ENCODE results near the gene DENND4A. TPM values are rescaled to one million over a fixed set of nuclear protein-coding genes. Genes with fewer than 3 reads are reported as not detected.

Gene DENND4A
- total RNA-seq, 1 experiment from 2014 or later, result 13.2 TPM

DNA sequence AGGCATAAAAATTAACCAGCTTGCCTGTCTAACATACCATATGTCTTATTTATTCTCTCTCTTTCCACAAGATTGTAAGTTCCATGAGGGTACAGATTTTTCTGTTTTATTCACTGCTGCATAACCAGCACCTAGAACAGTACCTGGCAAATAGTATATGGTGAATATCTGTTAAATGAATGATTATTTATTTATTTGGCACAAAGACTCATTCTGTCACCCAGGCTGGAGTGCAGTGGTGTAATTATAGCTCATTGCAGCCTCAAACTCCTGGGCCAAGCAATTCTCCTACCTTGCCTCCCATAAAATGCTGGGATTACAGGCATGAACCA, 24.9 kb downstream of the DENND4A start:
- ChIA-PET CTCF (no interaction called here), POLR2A (ENCODE audit: low non-redundant PET) (interaction anchor here (0.6 kb wide), 1 partner anchor 72 kb away, joined by 3 read pairs; no protein-coding TSS in a partner anchor)
- no peak for TF ChIP-seq EZH2 (IDR thresholded peaks at IDR 0.05; ENCODE audit: borderline replicate concordance, low read depth, low read length, poor library complexity, severe bottlenecking)
- TF ChIP-seq, protein P1, sequence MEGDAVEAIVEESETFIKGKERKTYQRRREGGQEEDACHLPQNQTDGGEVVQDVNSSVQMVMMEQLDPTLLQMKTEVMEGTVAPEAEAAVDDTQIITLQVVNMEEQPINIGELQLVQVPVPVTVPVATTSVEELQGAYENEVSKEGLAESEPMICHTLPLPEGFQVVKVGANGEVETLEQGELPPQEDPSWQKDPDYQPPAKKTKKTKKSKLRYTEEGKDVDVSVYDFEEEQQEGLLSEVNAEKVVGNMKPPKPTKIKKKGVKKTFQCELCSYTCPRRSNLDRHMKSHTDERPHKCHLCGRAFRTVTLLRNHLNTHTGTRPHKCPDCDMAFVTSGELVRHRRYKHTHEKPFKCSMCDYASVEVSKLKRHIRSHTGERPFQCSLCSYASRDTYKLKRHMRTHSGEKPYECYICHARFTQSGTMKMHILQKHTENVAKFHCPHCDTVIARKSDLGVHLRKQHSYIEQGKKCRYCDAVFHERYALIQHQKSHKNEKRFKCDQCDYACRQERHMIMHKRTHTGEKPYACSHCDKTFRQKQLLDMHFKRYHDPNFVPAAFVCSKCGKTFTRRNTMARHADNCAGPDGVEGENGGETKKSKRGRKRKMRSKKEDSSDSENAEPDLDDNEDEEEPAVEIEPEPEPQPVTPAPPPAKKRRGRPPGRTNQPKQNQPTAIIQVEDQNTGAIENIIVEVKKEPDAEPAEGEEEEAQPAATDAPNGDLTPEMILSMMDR (conservative IDR thresholded peaks at IDR 0.05; ENCODE audit: low read depth, low read length), result no peak
- no peak overlapping the region for H3K4me3 ChIP-seq (ENCODE audit: low read depth, low read length, poor library complexity, severe bottlenecking)
- BruUV-seq (replicated peaks), result no TSS peak
- H3K36me3 ChIP-seq (ENCODE audit: insufficient read depth, low read length, poor library complexity, severe bottlenecking), result no peaks in the 10 kb centered on the region
- no peaks in the 10 kb centered on the region for H3K27me3 ChIP-seq (replicated peaks; ENCODE audit: insufficient read depth, low read depth, low read length, poor library complexity)
- intact Hi-C loops (cut with micrococcal nuclease; ENCODE audit: unreplicated experiment), result no loop called here
- no peak for DNase-seq (ENCODE audit: low spot score)
- H3K27ac ChIP-seq (ENCODE audit: low read depth, low read length, poor library complexity, severe bottlenecking), result no peak overlapping the region
- no peaks in the 10 kb centered on the region for H3K9me3 ChIP-seq (ENCODE audit: low read depth, low read length, poor library complexity, severe bottlenecking)
- peaks cover 7% of the 10 kb centered on the region for H3K4me1 ChIP-seq (ENCODE audit: insufficient read depth, low read length, poor library complexity, severe bottlenecking)

DNA sequence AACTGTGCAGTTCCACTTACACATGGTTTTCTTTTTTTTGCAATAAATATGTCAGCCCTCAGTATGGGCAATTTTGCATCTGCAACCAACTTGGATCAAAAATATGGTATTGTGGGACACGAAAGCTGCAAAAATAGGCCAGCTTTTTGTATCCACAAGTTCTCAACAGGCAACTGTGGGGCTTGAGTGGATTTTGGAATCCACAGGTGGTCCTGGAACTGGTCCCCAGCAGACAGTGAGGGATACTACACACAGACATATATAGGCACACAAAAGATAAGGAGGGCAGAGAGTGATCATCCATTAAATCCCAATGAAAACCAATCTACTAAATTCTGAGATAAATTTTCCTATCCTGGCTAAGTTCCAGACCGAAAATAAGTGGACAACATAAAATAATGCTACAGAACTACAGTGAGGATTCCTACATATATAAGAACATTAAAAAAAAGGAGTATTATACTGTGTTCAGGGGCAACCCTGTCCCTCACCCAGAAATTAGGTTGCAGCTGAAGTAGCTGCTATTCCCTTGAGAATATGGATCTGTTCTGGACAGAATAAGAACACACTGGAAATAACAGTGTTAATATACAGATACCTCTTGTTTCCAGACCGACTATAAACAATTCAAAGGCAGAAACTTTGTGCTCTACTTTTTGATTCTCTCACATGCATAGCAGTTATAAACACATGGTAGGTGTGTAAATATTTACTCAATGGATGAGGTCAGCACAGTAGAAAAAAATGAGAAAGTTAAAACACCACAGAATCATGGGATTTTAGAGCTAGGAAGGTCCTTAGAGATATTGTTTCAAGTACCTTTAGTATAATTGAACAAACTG, 25.4 kb downstream of the DENND4A start:
- DNase-seq (ENCODE audit: low spot score), result no peak
- TF ChIP-seq, protein P1 (conservative IDR thresholded peaks at IDR 0.05; ENCODE audit: low read depth, low read length), result no peak
- TF ChIP-seq EZH2 (IDR thresholded peaks at IDR 0.05; ENCODE audit: borderline replicate concordance, low read depth, low read length, poor library complexity, severe bottlenecking), result no peak
- BruUV-seq (replicated peaks), result no TSS peak

DNA sequence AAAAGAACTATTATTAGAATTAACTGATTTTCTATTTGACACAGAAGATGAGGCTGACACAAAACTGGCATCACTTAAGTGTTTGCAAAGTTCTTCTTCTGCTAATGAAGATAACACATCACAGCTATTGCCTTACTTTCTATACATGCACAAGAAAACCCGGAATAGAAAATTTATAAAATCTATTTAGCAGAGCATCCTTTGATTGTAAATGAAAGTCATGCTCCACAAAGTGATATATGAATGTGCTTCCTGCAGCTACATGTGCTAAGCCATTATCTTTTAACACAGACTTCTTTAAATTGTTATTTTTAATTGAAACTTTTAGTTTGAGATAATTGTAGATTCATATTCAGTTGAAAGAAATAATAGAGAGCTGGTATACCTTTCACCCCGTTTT, 27.0 kb downstream of the DENND4A start:
- Histone ChIP-seq H3K27ac (ENCODE audit: low read depth, low read length, poor library complexity, severe bottlenecking) (no peak overlapping the region), H3K36me3 (ENCODE audit: insufficient read depth, low read length, poor library complexity, severe bottlenecking) (no peaks in the 10 kb centered on the region), H3K27me3 (replicated peaks; ENCODE audit: insufficient read depth, low read depth, low read length, poor library complexity) (no peaks in the 10 kb centered on the region), H3K9me3 (ENCODE audit: low read depth, low read length, poor library complexity, severe bottlenecking) (no peaks in the 10 kb centered on the region), H3K4me3 (ENCODE audit: low read depth, low read length, poor library complexity, severe bottlenecking) (no peak overlapping the region), H3K4me1 (ENCODE audit: insufficient read depth, low read length, poor library complexity, severe bottlenecking) (peaks cover 7% of the 10 kb centered on the region)
- no peak for DNase-seq (ENCODE audit: low spot score)
- no TSS peak for BruUV-seq (replicated peaks)
- no peak for TF ChIP-seq EZH2 (IDR thresholded peaks at IDR 0.05; ENCODE audit: borderline replicate concordance, low read depth, low read length, poor library complexity, severe bottlenecking)
- TF ChIP-seq, protein P1 (conservative IDR thresholded peaks at IDR 0.05; ENCODE audit: low read depth, low read length), result no peak
- intact Hi-C loops (cut with micrococcal nuclease; ENCODE audit: unreplicated experiment), result no loop called here
- ChIA-PET POLR2A (ENCODE audit: low non-redundant PET) (interaction anchor here (0.6 kb wide), 1 partner anchor 585 kb away, joined by 7 read pairs; no protein-coding TSS in a partner anchor), CTCF (no interaction called here)

More for the DNA sequence above, 25.4 kb downstream of the DENND4A start:
- H3K27me3 ChIP-seq (replicated peaks; ENCODE audit: insufficient read depth, low read depth, low read length, poor library complexity), result no peaks in the 10 kb centered on the region
- H3K27ac ChIP-seq (ENCODE audit: low read depth, low read length, poor library complexity, severe bottlenecking), result no peak overlapping the region
- H3K4me3 ChIP-seq (ENCODE audit: low read depth, low read length, poor library complexity, severe bottlenecking), result no peak overlapping the region
- no peaks in the 10 kb centered on the region for H3K36me3 ChIP-seq (ENCODE audit: insufficient read depth, low read length, poor library complexity, severe bottlenecking)
- POLR2A ChIA-PET (ENCODE audit: low non-redundant PET), result interaction anchor here (0.6 kb wide), 1 partner anchor 73 kb away, joined by 3 read pairs; no protein-coding TSS in a partner anchor
- H3K9me3 ChIP-seq (ENCODE audit: low read depth, low read length, poor library complexity, severe bottlenecking), result no peaks in the 10 kb centered on the region
- intact Hi-C loops (cut with micrococcal nuclease; ENCODE audit: unreplicated experiment), result no loop called here
- H3K4me1 ChIP-seq (ENCODE audit: insufficient read depth, low read length, poor library complexity, severe bottlenecking), result peaks cover 7% of the 10 kb centered on the region
- CTCF ChIA-PET, result no interaction called here

Measured in A673 (cell line).